Measurements from ENCODE around the gene PRKACG.

DNA sequence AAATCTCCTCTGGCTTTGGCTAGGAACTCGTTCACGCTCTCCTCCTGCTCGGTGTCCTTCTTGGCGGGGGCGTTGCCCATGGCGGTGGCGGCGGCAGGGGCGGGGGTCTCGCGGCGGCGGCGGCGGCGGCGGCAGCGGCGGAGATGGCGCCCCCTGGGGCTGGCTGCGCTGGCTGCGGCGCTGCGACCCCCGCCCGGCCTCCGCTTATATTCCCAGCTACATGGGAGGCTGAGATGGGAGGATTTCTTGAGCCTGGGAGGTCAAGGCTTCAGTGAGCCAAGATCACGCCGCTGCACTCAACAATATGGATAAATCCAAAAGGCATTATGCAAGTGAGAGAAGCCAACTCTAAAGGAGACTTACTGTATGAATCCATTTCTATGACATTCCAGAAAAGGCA is at the start of gene PRKACG:
- TF ChIP-seq EZH2phosphoT487 (IDR thresholded peaks at IDR 0.05; ENCODE audit: borderline replicate concordance) (no peak), CTCF (conservative IDR thresholded peaks at IDR 0.05; ENCODE audit: low read length) (no peak)
